Measurements from ENCODE around the gene MUC2. TPM values are rescaled to one million over a fixed set of nuclear protein-coding genes. Genes with fewer than 3 reads are reported as not detected.

MUC2 gene
- total RNA-seq, 4 donors from 2014 or later = 269 to 910 (median 671) TPM

DNA sequence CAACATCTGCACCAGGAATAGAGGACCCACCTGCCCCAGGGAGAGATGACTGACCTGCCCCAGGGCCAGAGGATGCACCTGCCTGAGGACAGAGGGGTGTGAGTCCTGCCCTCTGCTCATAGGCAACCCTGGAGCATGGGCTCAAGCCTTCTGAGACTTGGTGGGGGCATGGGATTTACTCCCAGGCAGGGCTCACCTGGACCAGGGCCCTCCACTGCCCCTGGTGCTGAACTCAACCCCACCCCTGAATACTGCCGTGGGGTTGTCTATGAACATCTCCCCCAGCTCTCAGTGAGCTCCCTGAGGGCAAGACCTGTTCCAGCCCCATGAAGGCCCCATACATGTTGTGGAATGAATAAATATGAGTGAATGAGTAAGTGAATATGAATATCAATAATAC, 49.3 kb downstream of the MUC2 start:
- in situ Hi-C loops (cut with MboI; ENCODE audit: low pct_ligation_motif_present in 1 of 4, low pct_unique_long_range_greater_than_20kb in 1 of 4, low sequenced_read_pairs in 3 of 4) = no loop called here
- no peak for DNase-seq
- H3K27me3 ChIP-seq = peaks cover 24% of the 10 kb centered on the region
- no peaks in the 10 kb centered on the region for H3K4me1 ChIP-seq
- TF ChIP-seq, protein P1, sequence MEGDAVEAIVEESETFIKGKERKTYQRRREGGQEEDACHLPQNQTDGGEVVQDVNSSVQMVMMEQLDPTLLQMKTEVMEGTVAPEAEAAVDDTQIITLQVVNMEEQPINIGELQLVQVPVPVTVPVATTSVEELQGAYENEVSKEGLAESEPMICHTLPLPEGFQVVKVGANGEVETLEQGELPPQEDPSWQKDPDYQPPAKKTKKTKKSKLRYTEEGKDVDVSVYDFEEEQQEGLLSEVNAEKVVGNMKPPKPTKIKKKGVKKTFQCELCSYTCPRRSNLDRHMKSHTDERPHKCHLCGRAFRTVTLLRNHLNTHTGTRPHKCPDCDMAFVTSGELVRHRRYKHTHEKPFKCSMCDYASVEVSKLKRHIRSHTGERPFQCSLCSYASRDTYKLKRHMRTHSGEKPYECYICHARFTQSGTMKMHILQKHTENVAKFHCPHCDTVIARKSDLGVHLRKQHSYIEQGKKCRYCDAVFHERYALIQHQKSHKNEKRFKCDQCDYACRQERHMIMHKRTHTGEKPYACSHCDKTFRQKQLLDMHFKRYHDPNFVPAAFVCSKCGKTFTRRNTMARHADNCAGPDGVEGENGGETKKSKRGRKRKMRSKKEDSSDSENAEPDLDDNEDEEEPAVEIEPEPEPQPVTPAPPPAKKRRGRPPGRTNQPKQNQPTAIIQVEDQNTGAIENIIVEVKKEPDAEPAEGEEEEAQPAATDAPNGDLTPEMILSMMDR (IDR thresholded peaks at IDR 0.05) = no peak
- TF ChIP-seq EP300 (IDR thresholded peaks at IDR 0.05; ENCODE audit: low read depth) = no peak
- TF ChIP-seq POLR2AphosphoS5 (IDR thresholded peaks at IDR 0.05) = no peak
- TF ChIP-seq POLR2A (IDR thresholded peaks at IDR 0.05) = no peak
- no peak overlapping the region for H3K27ac ChIP-seq
- H3K9me3 ChIP-seq = no peaks in the 10 kb centered on the region
- no peak overlapping the region for H3K4me3 ChIP-seq
- intact Hi-C loops (cut with DNase I; ENCODE audit: low total_unique reads) = no loop called here
- 77 to 83% methylated on average over 1 of the region's 1 CpG for WGBS, 2 donors (ENCODE audit: low coverage in 1 of 2)
- H3K36me3 ChIP-seq = no peaks in the 10 kb centered on the region

Other genes starting within 250 kb of the MUC2 start
- gene CRACR2B, start 247.0 kb upstream of the MUC2 start, total RNA-seq = 100 to 1,000 TPM in 3 of 4 donors, 10 to 100 TPM in 1; 82.7 to 373 (median 210) TPM
- gene CD151, start 241.9 kb upstream of the MUC2 start, total RNA-seq = 100 to 1,000 TPM; 252 to 650 (median 429) TPM
- gene POLR2L, start 232.3 kb upstream of the MUC2 start, total RNA-seq = 10 to 100 TPM in 3 of 4 donors, 1 to 10 TPM in 1; 9.7 to 66.6 (median 32.7) TPM
- 10 to 100 TPM; 25.1 to 75.0 (median 32.4) TPM for gene TSPAN4, start 232.0 kb upstream of the MUC2 start, total RNA-seq
- 10 to 100 TPM; 15.3 to 58.2 (median 41.4) TPM for gene CHID1, start 164.1 kb upstream of the MUC2 start, total RNA-seq
- 100 to 1,000 TPM in 2 of 4 donors, 10 to 100 TPM in 2; 70.5 to 130 (median 102) TPM for gene AP2A2, start 149.0 kb upstream of the MUC2 start, total RNA-seq
- not detected for gene MUC6, start 38.2 kb upstream of the MUC2 start, total RNA-seq
- not detected for gene MUC5AC, start 83.1 kb downstream of the MUC2 start, total RNA-seq
- gene MUC5B, start 148.2 kb downstream of the MUC2 start, total RNA-seq = 100 to 1,000 TPM in 2 of 4 donors, 10 to 100 TPM in 2; 58.0 to 825 (median 85.6) TPM
- gene TOLLIP, start 234.8 kb downstream of the MUC2 start, total RNA-seq = 100 to 1,000 TPM in 1 of 4 donors, 10 to 100 TPM in 3; 25.9 to 132 (median 50.4) TPM